Smooth muscle cell (in vitro differentiated cells): ENCODE data around the gene ADARB2. TPM values are rescaled to one million over a fixed set of nuclear protein-coding genes. Genes with fewer than 3 reads are reported as not detected.

Source experiments
- DNase-seq: peaks from one replicate; lab custom pipeline; 2025; ENCODE audit not compliant: unreplicated experiment; lab: John Stamatoyannopoulos, UW
- H2AFZ ChIP-seq: fragments of 200-600 bp; sonication (generic); 2 replicates; pipeline ENCODE4 v1.6.0; 2016; ENCODE audit warnings: antibody characterized with exemption, low read depth, mild to moderate bottlenecking
- H3F3A ChIP-seq: fragments of 200-600 bp; sonication (generic); 2 replicates; pipeline ENCODE4 v1.6.0; 2017; ENCODE audit warnings: antibody characterized with exemption, low read depth
- H3K27ac ChIP-seq: fragments of 200-600 bp; sonication (generic); 2 replicates; pipeline ENCODE4 v1.5.1; 2016; ENCODE audit warnings: low read depth, mild to moderate bottlenecking
- H3K27me3 ChIP-seq: fragments of 200-600 bp; sonication (generic); 2 replicates; pipeline ENCODE4 v1.6.1; 2016; ENCODE audit warnings: low read depth, mild to moderate bottlenecking
- H3K36me3 ChIP-seq: fragments of 200-600 bp; sonication (generic); 2 replicates; pipeline ENCODE4 v1.5.1; 2016; ENCODE audit warnings: low read depth
- H3K4me1 ChIP-seq: fragments of 200-600 bp; sonication (generic); 2 replicates; pipeline ENCODE4 v1.5.1; 2016; ENCODE audit warnings: low read depth
- H3K4me2 ChIP-seq: fragments of 200-600 bp; sonication (generic); 2 replicates; pipeline ENCODE4 v1.6.0; 2016; ENCODE audit warnings: mild to moderate bottlenecking
- H3K4me3 ChIP-seq: fragments of 200-600 bp; sonication (generic); 2 replicates; pipeline ENCODE4 v1.5.1; 2016; ENCODE audit warnings: mild to moderate bottlenecking
- H3K79me2 ChIP-seq: fragments of 200-600 bp; sonication (generic); 2 replicates; pipeline ENCODE4 v1.6.0; 2016; ENCODE audit warnings: low read depth, mild to moderate bottlenecking
- H3K9ac ChIP-seq: fragments of 200-600 bp; sonication (generic); 2 replicates; pipeline ENCODE4 v1.6.0; 2016; ENCODE audit warnings: low read depth
- H3K9me3 ChIP-seq: fragments of 200-600 bp; sonication (generic); replicated peaks from 2 replicates; pipeline ENCODE4 v1.5.1; 2016; ENCODE audit warnings: low read depth
- H4K20me1 ChIP-seq: fragments of 200-600 bp; sonication (generic); 2 replicates; pipeline ENCODE4 v1.6.0; 2016; ENCODE audit warnings: low read depth
- CTCF ChIP-seq: fragments of 200-600 bp; sonication (generic); IDR thresholded peaks from 2 replicates; pipeline ENCODE4 v1.5.1; 2017; ENCODE audit warnings: borderline replicate concordance, mild to moderate bottlenecking, antibody characterized with exemption; ENCODE audit not compliant: insufficient read depth, poor library complexity, severe bottlenecking
- WGBS: methylation state at CpG from one replicate; pipeline ENCODE4 v1.1.7; 2016; ENCODE audit warnings: low lambda C conversion rate; 5-methylcytosine and 5-hydroxymethylcytosine counted together
- polyA plus RNA-seq: library from polyadenylated mRNA; unstranded; fragments of >200 nt; fragmentation: Nextera tagmentation; extraction: Ambion mirVana; gene quantifications from 2 replicates; pipeline ENCODE4 v1.2.1, GENCODE V29; 2016
- total RNA-seq: library from RNA; depleted of rRNA; stranded (reverse); fragments of >200 nt; gene quantifications from 2 replicates; pipeline ENCODE4 v1.2.3, GENCODE V29; 2014

ADARB2 gene
- total and polyA plus RNA-seq, 2 experiments from 2014 or later, result 0.13 to 0.39 TPM

- Histone ChIP-seq H3K4me2 (no peak overlapping the region), H3K4me3 (no peak overlapping the region), H3K79me2 (no peaks in the 10 kb centered on the region), H3K36me3 (no peaks in the 10 kb centered on the region), H2AFZ (no peak overlapping the region), H3K27ac (no peak overlapping the region), H3K27me3 (no peaks in the 10 kb centered on the region), H3F3A (no peaks in the 10 kb centered on the region), H3K9me3 (no peaks in the 10 kb centered on the region), H3K4me1 (no peaks in the 10 kb centered on the region), H3K9ac (no peak overlapping the region), H4K20me1 (no peaks in the 10 kb centered on the region)
- no peak for DNase-seq
- 87% methylated on average over 15 of the region's 15 CpGs for WGBS
- TF ChIP-seq CTCF, result no peak
Measured at GRCh38 chr10:1550616-1551015, 186.7 kb downstream of the ADARB2 start.

- no peak for TF ChIP-seq CTCF
- Histone ChIP-seq H3K4me3 (no peak overlapping the region), H3K36me3 (no peaks in the 10 kb centered on the region), H3K27me3 (no peaks in the 10 kb centered on the region), H3F3A (no peaks in the 10 kb centered on the region), H4K20me1 (no peaks in the 10 kb centered on the region), H3K9ac (no peak overlapping the region), H3K79me2 (no peaks in the 10 kb centered on the region), H3K9me3 (no peaks in the 10 kb centered on the region), H3K4me1 (no peaks in the 10 kb centered on the region), H3K4me2 (no peak overlapping the region), H2AFZ (no peak overlapping the region), H3K27ac (no peak overlapping the region)
- no peak for DNase-seq
- WGBS, result 42% methylated on average over 7 of the region's 7 CpGs
Measured at GRCh38 chr10:1550291-1550595, 187.1 kb downstream of the ADARB2 start.

- H3K9ac ChIP-seq, result no peak overlapping the region
Measured at GRCh38 chr10:1549591-1550290, 187.6 kb downstream of the ADARB2 start.

More at GRCh38 chr10:1549591-1550290, 187.6 kb downstream of the ADARB2 start:
- Histone ChIP-seq H3K4me3 (no peak overlapping the region), H3K9me3 (no peaks in the 10 kb centered on the region), H3K79me2 (no peaks in the 10 kb centered on the region), H3K36me3 (no peaks in the 10 kb centered on the region), H3K27me3 (no peaks in the 10 kb centered on the region), H2AFZ (no peak overlapping the region), H3K4me1 (no peaks in the 10 kb centered on the region), H3F3A (no peaks in the 10 kb centered on the region), H3K4me2 (no peak overlapping the region), H4K20me1 (no peaks in the 10 kb centered on the region), H3K27ac (no peak overlapping the region)
- 81% methylated on average over 17 of the region's 17 CpGs for WGBS
- no peak for TF ChIP-seq CTCF
- no peak for DNase-seq
